Activated T-cell treated with anti-CD3 and anti-CD28 coated beads for 24 hours (primary cell): ENCODE measurements around the gene TTC27.
"Not testable (repeated sequence)": the region's sequence is repeated elsewhere in the genome, so short reads cannot be mapped to it uniquely, and the experiment has no call there.

Source experiments
- DNase-seq: peaks from one replicate; pipeline ENCODE4 v3.0.0-alpha.2; 2020; ENCODE audit warnings: low read depth

The TTC27 gene

GRCh38 chr2:32719933-32720716 is 92.3 kb downstream of the TTC27 start:
- no peak for DNase-seq

GRCh38 chr2:32720771-32721170 is 92.9 kb downstream of the TTC27 start:
- no peak for DNase-seq

GRCh38 chr2:32721376-32721775 is 93.5 kb downstream of the TTC27 start:
- DNase-seq, result no peak

GRCh38 chr2:32723467-32724079 is 95.7 kb downstream of the TTC27 start:
- no peak for DNase-seq

- DNase-seq, result not testable (repeated sequence)
Measured at GRCh38 chr2:32726678-32727077, 98.8 kb downstream of the TTC27 start.

- DNase-seq, result no peak
Measured at GRCh38 chr2:32727157-32727556, 99.3 kb downstream of the TTC27 start.

GRCh38 chr2:32730958-32731357 is 103.1 kb downstream of the TTC27 start:
- DNase-seq, result not testable (repeated sequence)

- no peak for DNase-seq
Measured at GRCh38 chr2:32732120-32732519, 104.3 kb downstream of the TTC27 start.

- no peak for DNase-seq
Measured at GRCh38 chr2:32732912-32733472, 105.1 kb downstream of the TTC27 start.

- no peak for DNase-seq
Measured at GRCh38 chr2:32735348-32735747, 107.5 kb downstream of the TTC27 start.

GRCh38 chr2:32738939-32739338 is 111.1 kb downstream of the TTC27 start:
- DNase-seq, result no peak

- no peak for DNase-seq
Measured at GRCh38 chr2:32739664-32740063, 111.8 kb downstream of the TTC27 start.

GRCh38 chr2:32741575-32741974 is 113.7 kb downstream of the TTC27 start:
- DNase-seq, result no peak

GRCh38 chr2:32742376-32742775 is 114.5 kb downstream of the TTC27 start:
- no peak for DNase-seq

- no peak for DNase-seq
Measured at GRCh38 chr2:32743480-32744236, 115.8 kb downstream of the TTC27 start.

GRCh38 chr2:32745191-32745590 is 117.3 kb downstream of the TTC27 start:
- DNase-seq, result no peak

GRCh38 chr2:32745675-32746074 is 117.8 kb downstream of the TTC27 start:
- no peak for DNase-seq

GRCh38 chr2:32746669-32747068 is 118.8 kb downstream of the TTC27 start:
- no peak for DNase-seq

GRCh38 chr2:32748158-32748557 is 120.3 kb downstream of the TTC27 start:
- no peak for DNase-seq

- no peak for DNase-seq
Measured at GRCh38 chr2:32750880-32751279, 123.0 kb downstream of the TTC27 start.

GRCh38 chr2:32752205-32752604 is 124.4 kb downstream of the TTC27 start:
- DNase-seq, result no peak

- no peak for DNase-seq
Measured at GRCh38 chr2:32752952-32753351, 125.1 kb downstream of the TTC27 start.

GRCh38 chr2:32754676-32755075 is 126.8 kb downstream of the TTC27 start:
- not testable (repeated sequence) for DNase-seq
